Keratinocyte (primary cell): ENCODE data around the gene FAM32A. TPM values are rescaled to one million over a fixed set of nuclear protein-coding genes. Genes with fewer than 3 reads are reported as not detected.
A peak's percentile ranks its signal among the peaks of the same experiment; 100 is the strongest.

Experiments used
- DNase-seq: peaks from one replicate; pipeline ENCODE4 v3.0.0-alpha.2; 2011; ENCODE audit warnings: low read depth, missing footprints, low spot score
- FAIRE-seq: peaks from 2 replicates; lab custom pipeline; 2011; peaks lifted over from hg19 to GRCh38; lab: Jason Lieb, UNC
- H2AFZ ChIP-seq: 2 replicates; pipeline ENCODE4 v1.6.0; 2012; ENCODE audit warnings: low read length, control low read depth, inconsistent platforms; ENCODE audit not compliant: control insufficient read depth
- H3K27ac ChIP-seq: 2 replicates; pipeline ENCODE4 v1.5.1; 2011; ENCODE audit warnings: low read length; ENCODE audit not compliant: control insufficient read depth, insufficient read depth
- H3K27me3 ChIP-seq: 3 replicates; pipeline ENCODE4 v1.6.0; 2011; ENCODE audit warnings: low read length; ENCODE audit not compliant: control insufficient read depth, insufficient read depth; ENCODE audit errors: extremely low read depth
- H3K36me3 ChIP-seq, 2 experiments: 2 replicates in 1 of 2; 3 replicates in 1 of 2; pipeline ENCODE4 v1.5.1; 2011; ENCODE audit warnings: low read length in 2 of 2, mild to moderate bottlenecking in 1 of 2; ENCODE audit not compliant: control insufficient read depth in 2 of 2, insufficient read depth in 2 of 2; ENCODE audit errors: extremely low read depth in 1 of 2
- H3K4me1 ChIP-seq: 3 replicates; pipeline ENCODE4 v1.5.1; 2011; ENCODE audit warnings: low read length; ENCODE audit not compliant: control insufficient read depth, insufficient read depth; ENCODE audit errors: extremely low read depth
- H3K4me2 ChIP-seq: 3 replicates; pipeline ENCODE4 v1.6.0; 2011; ENCODE audit warnings: low read depth, low read length; ENCODE audit not compliant: control insufficient read depth, insufficient read depth; ENCODE audit errors: extremely low read depth
- H3K4me3 ChIP-seq, 3 experiments: fragments of 200-600 bp in 1 of 3; sonication (generic) in 1 of 3; 2 replicates in 2 of 3; 3 replicates in 1 of 3; pipeline ENCODE4 v1.5.1; 2011 to 2016; ENCODE audit warnings: low read length in 3 of 3, mild to moderate bottlenecking in 3 of 3, control low read depth in 2 of 3, inconsistent platforms in 1 of 3, low read depth in 1 of 3, mixed read lengths in 1 of 3, mixed run types in 1 of 3, moderate library complexity in 1 of 3; ENCODE audit not compliant: control insufficient read depth in 2 of 3, insufficient read depth in 2 of 3; ENCODE audit errors: extremely low read depth in 1 of 3
- H3K79me2 ChIP-seq: 2 replicates; pipeline ENCODE4 v1.6.0; 2012; ENCODE audit warnings: low read length; ENCODE audit not compliant: control insufficient read depth, insufficient read depth
- H3K9ac ChIP-seq: 3 replicates; pipeline ENCODE4 v1.6.0; 2011; ENCODE audit warnings: low read length; ENCODE audit not compliant: control insufficient read depth, insufficient read depth; ENCODE audit errors: extremely low read depth
- H3K9me1 ChIP-seq: 3 replicates; pipeline ENCODE4 v1.6.0; 2011; ENCODE audit warnings: low read length; ENCODE audit not compliant: control insufficient read depth, insufficient read depth; ENCODE audit errors: extremely low read depth
- H3K9me3 ChIP-seq: 2 replicates; pipeline ENCODE4 v1.5.1; 2012; ENCODE audit warnings: low read depth, low read length; ENCODE audit not compliant: control insufficient read depth
- H4K20me1 ChIP-seq: 3 replicates; pipeline ENCODE4 v1.6.0; 2011; ENCODE audit warnings: low read length; ENCODE audit not compliant: control insufficient read depth, insufficient read depth; ENCODE audit errors: extremely low read depth
- CTCF ChIP-seq, 3 experiments: IDR thresholded peaks in 1 of 3; conservative IDR thresholded peaks in 1 of 3; optimal IDR thresholded peaks in 1 of 3; 2 replicates in 2 of 3; 3 replicates in 1 of 3; pipeline versions ENCODE3 to v1.5.1; 2011; ENCODE audit warnings: low read length in 3 of 3, mild to moderate bottlenecking in 3 of 3, moderate library complexity in 2 of 3, control low read depth in 1 of 3, inconsistent platforms in 1 of 3; ENCODE audit not compliant: insufficient read depth in 2 of 3; ENCODE audit errors: extremely low read depth in 1 of 3
- EZH2 ChIP-seq: IDR thresholded peaks from one replicate; pipeline ENCODE4 v1.6.1; 2012; ENCODE audit warnings: inconsistent platforms, mild to moderate bottlenecking, low read length, moderate library complexity
- dilution Hi-C: fragments of 300-500 bp; cut with MboI; formaldehyde crosslinking; loops from one replicate; pipeline ENCODE4 v1.7.0; 2020; ENCODE audit warnings: low sequenced_read_pairs; ENCODE audit not compliant: extremely low pct_ligation_motif_present
- polyA plus RNA-seq, 5 experiments: library from polyadenylated mRNA; depleted of rRNA in 3 of 5; stranded (reverse) in 3 of 5; stranded (forward) in 1 of 5; unstranded in 1 of 5; fragments of >200 nt; gene quantifications; 1 replicate in 1 of 5; 2 replicates in 3 of 5; 3 replicates in 1 of 5; pipeline versions ENCODE4 v1.2.1 to v1.2.3, GENCODE V29; 2011 to 2012; ENCODE audit warnings: missing spikeins in 2 of 5, low read depth in 1 of 5, low replicate concordance in 1 of 5

FAM32A gene
- polyA plus RNA-seq, 1 donor (not counting 4 experiments of a cell fraction or from before 2014, with no cell fraction given): 105 TPM

- Histone ChIP-seq H3K36me3 (peaks cover 6 to 27% of the 10 kb centered on the region in 2 experiments), H2AFZ (no peak overlapping the region), H4K20me1 (no peaks in the 10 kb centered on the region)
These were observed 27.9 kb downstream of the FAM32A start for GRCh38 chr19:16213076-16213475.

GRCh38 chr19:16216744-16217670 lies 31.8 kb downstream of the FAM32A start:
- Histone ChIP-seq H3K4me3 (no peak overlapping the region), H3K27ac (no peak overlapping the region), H3K9ac (no peak overlapping the region), H3K9me1 (no peaks in the 10 kb centered on the region), H3K4me1 (no peaks in the 10 kb centered on the region), H3K27me3 (no peaks in the 10 kb centered on the region), H3K79me2 (peaks cover 4% of the 10 kb centered on the region), H2AFZ (no peak overlapping the region), H4K20me1 (no peaks in the 10 kb centered on the region), H3K4me2 (no peak overlapping the region), H3K36me3 (peaks cover 6 to 16% of the 10 kb centered on the region in 2 experiments), H3K9me3 (peaks cover 5% of the 10 kb centered on the region)
- DNase-seq: no peak
- dilution Hi-C loops: loop anchor here (25.0 kb wide), 1 partner anchor 145 kb away; no protein-coding TSS in a partner anchor
- FAIRE-seq: no peak
- no peak for TF ChIP-seq CTCF (optimal IDR thresholded peaks at IDR 0.05 in 1 of 3, IDR thresholded peaks at IDR 0.05 in 1 of 3, conservative IDR thresholded peaks at IDR 0.05 in 1 of 3; ENCODE audit: extremely low read depth in 1 of 3, insufficient read depth in 2 of 3, low read length in 3 of 3)

More at GRCh38 chr19:16213076-16213475, 27.9 kb downstream of the FAM32A start:
- TF ChIP-seq CTCF (optimal IDR thresholded peaks at IDR 0.05 in 1 of 3, IDR thresholded peaks at IDR 0.05 in 1 of 3, conservative IDR thresholded peaks at IDR 0.05 in 1 of 3; ENCODE audit: extremely low read depth in 1 of 3, insufficient read depth in 2 of 3, low read length in 3 of 3) (no peak), EZH2 (no peak)
- Histone ChIP-seq H3K4me2 (no peak overlapping the region), H3K27ac (no peak overlapping the region), H3K4me1 (no peaks in the 10 kb centered on the region), H3K79me2 (peaks cover 5% of the 10 kb centered on the region), H3K9me3 (no peaks in the 10 kb centered on the region), H3K27me3 (no peaks in the 10 kb centered on the region), H3K9me1 (no peaks in the 10 kb centered on the region), H3K4me3 (no peak overlapping the region), H3K9ac (no peak overlapping the region)
- dilution Hi-C loops: loop anchor here (25.0 kb wide), 1 partner anchor 149 kb away; no protein-coding TSS in a partner anchor
- DNase-seq (no peak), FAIRE-seq (peak; percentile 34)
